Pancreas (tissue), 10 donors: ENCODE measurements around the gene MTCL1. TPM values are rescaled to one million over a fixed set of nuclear protein-coding genes. Genes with fewer than 3 reads are reported as not detected.

Source experiments
- ATAC-seq, 4 donors: fragments of 200-7000 bp; cut with Tn5 transposase; one replicate each; pipeline versions ENCODE4 v1.8.0 to v1.9.1; 2020; ENCODE audit warnings: mild to moderate bottlenecking in 4 of 4, moderate library complexity in 4 of 4
- DNase-seq, 6 donors: peaks; one replicate each; pipeline ENCODE4 v3.0.0-alpha.2; 2020
- FAIRE-seq: peaks from 2 replicates; lab custom pipeline; 2012; peaks lifted over from hg19 to GRCh38; lab: Jason Lieb, UNC
- H3K27ac ChIP-seq, 4 donors: fragments of 200-600 bp; sonication (generic); 1 replicate in 3 of 4; 2 replicates in 1 of 4; pipeline versions ENCODE4 v1.5.0 to v1.8.0; 2020
- H3K27me3 ChIP-seq, 4 donors: fragments of 200-600 bp; one replicate each; pipeline ENCODE4 v1.8.0; 2021
- H3K36me3 ChIP-seq, 3 donors: fragments of 200-600 bp; sonication (generic) in 1 of 3; one replicate each; pipeline versions ENCODE4 v1.5.0 to v1.8.0; 2020 to 2021
- H3K4me1 ChIP-seq, 3 donors: fragments of 200-600 bp; one replicate each; pipeline ENCODE4 v1.8.0; 2021
- H3K4me3 ChIP-seq, 4 donors: fragments of 200-600 bp; sonication (generic) in 2 of 4; one replicate each; pipeline versions ENCODE4 v1.5.0 to v1.8.0; 2020 to 2021
- H3K9me3 ChIP-seq, 4 donors: fragments of 200-600 bp; one replicate each; pipeline ENCODE4 v1.8.0; 2021
- WGBS, 2 donors: extraction: QIAGEN DNeasy Blood & Tissue Kit; methylation state at CpG; one replicate each; pipeline ENCODE4 v1.1.7; 2013; 5-methylcytosine and 5-hydroxymethylcytosine counted together
- intact Hi-C, 3 donors: fragments of 100-400 bp; cut with DNase I; formaldehyde crosslinking; loops; one replicate each; pipeline versions ENCODE4 v1.11.1 to v1.14.2; 2022
- polyA plus RNA-seq, 2 donors: library from polyadenylated mRNA; stranded (reverse); fragments of 200-250 nt; gene quantifications; one replicate each; pipeline ENCODE4 v1.2.3, GENCODE V29; 2013
- total RNA-seq, 6 donors: library from RNA; stranded (reverse); fragmentation: NEBNext Ultra II Directional in 4 of 6; extraction: Animal tissue kit (Norgen Biotek cat#: 25700) in 4 of 6; gene quantifications; one replicate each; pipeline versions ENCODE4 v1.2.1 to v1.2.4, GENCODE V29; 2021 to 2023
- TF ChIP-seq, protein P1 (sequence below), 4 donors: fragments of 200-600 bp; sonication (generic) in 3 of 4; IDR thresholded peaks; one replicate each; pipeline versions ENCODE4 v1.5.0 to v1.8.0; 2021; ENCODE audit warnings: antibody characterized with exemption in 4 of 4
- donor health status: healthy with polysubstance abuse.
- donor health status: DM: no; HTN: no; CAD: no; lungs with moderate emphysema.
- donor health status: DM: no; HTN: no; CAD: no.
- donor health status: control.
- donor health status: control.
- donor health status: Bipolar disorder and iron deficiency.
- donor health status: DM: yes; HTN: yes; CAD: no.
- donor health status: DM: no; HTN: no; CAD: no.
- donor health status: DM: no; HTN: no; CAD: no.
- donor health status: DM: yes; HTN: yes; CAD: no.

Gene MTCL1
- total and polyA plus RNA-seq, 8 donors: 9.2 to 18.4 (median 12.9) TPM

DNA sequence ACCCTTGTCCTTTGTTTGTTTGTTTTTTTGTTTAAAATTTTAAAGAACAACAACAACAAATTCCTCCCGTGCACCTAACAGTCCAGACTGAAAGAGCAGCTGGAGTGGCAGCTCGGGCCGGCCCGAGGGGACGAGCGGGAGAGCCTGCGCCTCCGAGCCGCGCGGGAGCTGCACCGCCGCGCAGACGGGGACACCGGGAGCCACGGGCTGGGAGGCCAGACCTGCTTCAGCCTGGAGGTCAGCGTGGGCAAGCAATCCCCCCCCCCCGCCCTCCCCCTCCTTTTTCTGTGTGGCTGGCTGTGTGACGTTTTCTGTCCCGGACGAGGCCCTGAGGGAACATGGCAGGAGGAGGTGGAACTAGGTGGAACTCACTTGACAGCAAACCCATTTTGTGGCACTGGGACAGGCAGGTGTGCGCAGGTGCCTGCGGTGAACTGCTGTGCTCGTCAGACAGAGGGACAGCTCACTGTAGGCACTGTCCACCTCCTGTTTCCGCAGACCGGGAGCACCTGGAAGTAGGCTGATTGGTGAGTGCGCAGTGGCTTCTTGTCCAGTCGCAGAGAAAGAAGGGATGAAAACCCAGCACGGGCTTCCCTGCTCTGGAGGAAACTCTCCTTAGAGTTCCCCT is 80.6 kb downstream of the MTCL1 start:
- DNase-seq: no peak
- Histone ChIP-seq H3K4me3 (no peak overlapping the region), H3K27ac (no peak overlapping the region), H3K4me1 (no peaks in the 10 kb centered on the region), H3K27me3 (no peaks in the 10 kb centered on the region), H3K9me3 (no peaks in the 10 kb centered on the region), H3K36me3 (no peaks in the 10 kb centered on the region)
- FAIRE-seq: no peak
- intact Hi-C loops: no loop called here
- TF ChIP-seq, protein P1, sequence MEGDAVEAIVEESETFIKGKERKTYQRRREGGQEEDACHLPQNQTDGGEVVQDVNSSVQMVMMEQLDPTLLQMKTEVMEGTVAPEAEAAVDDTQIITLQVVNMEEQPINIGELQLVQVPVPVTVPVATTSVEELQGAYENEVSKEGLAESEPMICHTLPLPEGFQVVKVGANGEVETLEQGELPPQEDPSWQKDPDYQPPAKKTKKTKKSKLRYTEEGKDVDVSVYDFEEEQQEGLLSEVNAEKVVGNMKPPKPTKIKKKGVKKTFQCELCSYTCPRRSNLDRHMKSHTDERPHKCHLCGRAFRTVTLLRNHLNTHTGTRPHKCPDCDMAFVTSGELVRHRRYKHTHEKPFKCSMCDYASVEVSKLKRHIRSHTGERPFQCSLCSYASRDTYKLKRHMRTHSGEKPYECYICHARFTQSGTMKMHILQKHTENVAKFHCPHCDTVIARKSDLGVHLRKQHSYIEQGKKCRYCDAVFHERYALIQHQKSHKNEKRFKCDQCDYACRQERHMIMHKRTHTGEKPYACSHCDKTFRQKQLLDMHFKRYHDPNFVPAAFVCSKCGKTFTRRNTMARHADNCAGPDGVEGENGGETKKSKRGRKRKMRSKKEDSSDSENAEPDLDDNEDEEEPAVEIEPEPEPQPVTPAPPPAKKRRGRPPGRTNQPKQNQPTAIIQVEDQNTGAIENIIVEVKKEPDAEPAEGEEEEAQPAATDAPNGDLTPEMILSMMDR (IDR thresholded peaks at IDR 0.05): no peak
- WGBS, 2 donors: 90 to 93% methylated on average over 30 of the region's 30 CpGs
- no peak for ATAC-seq

DNA sequence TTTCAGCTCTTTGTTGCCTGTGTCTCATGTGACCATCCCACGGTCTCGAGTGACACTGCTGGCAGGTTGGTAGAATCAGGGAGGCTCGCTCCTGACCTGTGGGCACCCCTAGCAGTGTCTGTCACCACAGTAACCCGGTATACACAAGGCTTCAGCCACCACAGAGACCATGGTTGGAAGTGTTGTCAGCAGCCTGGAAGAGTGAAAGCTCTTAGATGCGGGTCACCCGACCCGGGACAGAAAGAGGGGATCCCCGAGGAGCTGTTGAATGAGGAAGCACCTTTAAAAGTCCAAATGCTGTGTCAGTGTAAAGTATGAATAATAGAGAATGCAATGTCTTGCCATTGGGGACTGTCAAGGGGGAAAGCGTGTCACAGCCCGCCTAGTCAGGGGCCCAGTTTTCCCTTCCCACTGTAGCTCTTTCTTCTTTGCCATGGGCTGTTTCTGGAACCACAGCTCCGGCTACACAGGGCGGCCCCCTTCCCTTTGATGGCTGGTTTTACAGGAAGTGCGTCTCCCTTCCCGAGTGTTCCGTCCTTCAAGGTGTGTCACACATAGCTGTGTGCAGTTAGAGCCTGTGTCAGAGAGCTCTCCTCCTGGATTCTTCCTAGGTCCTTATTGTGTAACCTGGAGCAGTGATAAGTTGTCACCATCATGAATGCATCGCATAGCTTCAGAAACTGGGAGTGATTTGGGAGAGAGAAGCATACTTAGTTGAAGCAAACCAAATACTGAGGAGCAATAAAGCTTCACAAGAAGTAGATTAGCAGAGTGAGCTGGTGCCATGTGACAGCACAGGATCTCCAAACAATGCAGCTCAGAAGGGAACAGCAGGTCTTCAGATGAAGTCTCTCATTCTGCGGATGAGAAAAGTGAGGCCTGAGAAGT is 81.4 kb downstream of the MTCL1 start:
- WGBS, 2 donors: 84 to 89% methylated on average over 17 of the region's 17 CpGs
- H3K27ac ChIP-seq: no peak overlapping the region
- no peaks in the 10 kb centered on the region for H3K9me3 ChIP-seq
- H3K4me1 ChIP-seq: no peaks in the 10 kb centered on the region
- DNase-seq (no peak), FAIRE-seq (no peak), ATAC-seq (no peak)
- intact Hi-C loops: no loop called here
- H3K27me3 ChIP-seq: no peaks in the 10 kb centered on the region
- no peaks in the 10 kb centered on the region for H3K36me3 ChIP-seq
- H3K4me3 ChIP-seq: no peak overlapping the region
- TF ChIP-seq, protein P1 (IDR thresholded peaks at IDR 0.05): no peak

DNA sequence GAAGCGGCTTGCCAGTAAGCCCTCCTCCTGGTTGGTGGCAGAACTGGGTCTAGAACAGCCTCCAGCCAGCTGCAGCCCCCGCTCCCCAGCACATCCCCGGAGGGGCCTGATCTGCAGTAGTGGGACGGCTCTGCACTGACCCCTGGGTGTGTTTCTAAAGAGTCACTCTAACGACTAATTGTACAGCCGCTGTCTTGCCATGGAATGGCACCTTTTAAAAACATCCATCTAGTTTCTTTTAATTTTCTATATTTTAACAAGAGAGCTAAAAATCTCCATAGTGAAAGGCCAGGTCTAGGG is 82.0 kb downstream of the MTCL1 start:
- Histone ChIP-seq H3K27me3 (no peaks in the 10 kb centered on the region), H3K4me3 (no peak overlapping the region), H3K4me1 (no peaks in the 10 kb centered on the region), H3K27ac (no peak overlapping the region), H3K9me3 (no peaks in the 10 kb centered on the region), H3K36me3 (no peaks in the 10 kb centered on the region)
- TF ChIP-seq, protein P1 (IDR thresholded peaks at IDR 0.05): no peak
- DNase-seq (no peak), FAIRE-seq (no peak), ATAC-seq (no peak)
- 93 to 97% methylated on average over 6 of the region's 6 CpGs for WGBS, 2 donors
- intact Hi-C loops: no loop called here

DNA sequence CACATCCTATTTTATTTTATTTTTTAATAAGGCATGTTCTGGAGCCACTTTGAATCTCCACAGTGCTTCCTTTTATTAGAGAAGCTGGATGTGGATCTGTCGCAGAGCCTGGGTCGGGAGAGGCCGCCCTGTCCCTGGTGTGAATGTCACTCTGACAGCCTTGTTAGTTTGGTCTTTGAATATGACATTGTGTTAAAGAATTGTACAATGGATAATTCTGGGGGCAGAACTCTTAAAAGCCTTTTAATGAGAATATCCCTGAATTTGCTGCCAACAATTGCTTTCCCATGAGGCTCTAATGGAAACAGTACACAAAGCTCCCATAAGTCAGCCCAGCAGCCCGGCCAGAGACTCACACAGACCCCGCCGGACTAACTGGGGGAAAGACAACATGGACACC is 82.4 kb downstream of the MTCL1 start:
- 86 to 96% methylated on average over 6 of the region's 6 CpGs for WGBS, 2 donors
- DNase-seq (no peak), FAIRE-seq (no peak), ATAC-seq (no peak)
- intact Hi-C loops: no loop called here
- Histone ChIP-seq H3K9me3 (no peaks in the 10 kb centered on the region), H3K27ac (no peak overlapping the region), H3K27me3 (no peaks in the 10 kb centered on the region), H3K4me3 (no peak overlapping the region), H3K36me3 (no peaks in the 10 kb centered on the region), H3K4me1 (no peaks in the 10 kb centered on the region)
- TF ChIP-seq, protein P1 (IDR thresholded peaks at IDR 0.05): no peak
